Keratinocyte (primary cell): ENCODE measurements around the gene LRRC4. TPM values are rescaled to one million over a fixed set of nuclear protein-coding genes. Genes with fewer than 3 reads are reported as not detected.

Experiments used
- DNase-seq: peaks from one replicate; pipeline ENCODE4 v3.0.0-alpha.2; 2011; ENCODE audit warnings: low read depth, missing footprints, low spot score
- FAIRE-seq: peaks from 2 replicates; lab custom pipeline; 2011; peaks lifted over from hg19 to GRCh38; lab: Jason Lieb, UNC
- H2AFZ ChIP-seq: 2 replicates; pipeline ENCODE4 v1.6.0; 2012; ENCODE audit warnings: low read length, control low read depth, inconsistent platforms; ENCODE audit not compliant: control insufficient read depth
- H3K27ac ChIP-seq: 2 replicates; pipeline ENCODE4 v1.5.1; 2011; ENCODE audit warnings: low read length; ENCODE audit not compliant: control insufficient read depth, insufficient read depth
- H3K27me3 ChIP-seq: 3 replicates; pipeline ENCODE4 v1.6.0; 2011; ENCODE audit warnings: low read length; ENCODE audit not compliant: control insufficient read depth, insufficient read depth; ENCODE audit errors: extremely low read depth
- H3K36me3 ChIP-seq, 2 experiments: 2 replicates in 1 of 2; 3 replicates in 1 of 2; pipeline ENCODE4 v1.5.1; 2011; ENCODE audit warnings: low read length in 2 of 2, mild to moderate bottlenecking in 1 of 2; ENCODE audit not compliant: control insufficient read depth in 2 of 2, insufficient read depth in 2 of 2; ENCODE audit errors: extremely low read depth in 1 of 2
- H3K4me1 ChIP-seq: 3 replicates; pipeline ENCODE4 v1.5.1; 2011; ENCODE audit warnings: low read length; ENCODE audit not compliant: control insufficient read depth, insufficient read depth; ENCODE audit errors: extremely low read depth
- H3K4me2 ChIP-seq: 3 replicates; pipeline ENCODE4 v1.6.0; 2011; ENCODE audit warnings: low read depth, low read length; ENCODE audit not compliant: control insufficient read depth, insufficient read depth; ENCODE audit errors: extremely low read depth
- H3K4me3 ChIP-seq, 3 experiments: fragments of 200-600 bp in 1 of 3; sonication (generic) in 1 of 3; 2 replicates in 2 of 3; 3 replicates in 1 of 3; pipeline ENCODE4 v1.5.1; 2011 to 2016; ENCODE audit warnings: low read length in 3 of 3, mild to moderate bottlenecking in 3 of 3, control low read depth in 2 of 3, inconsistent platforms in 1 of 3, low read depth in 1 of 3, mixed read lengths in 1 of 3, mixed run types in 1 of 3, moderate library complexity in 1 of 3; ENCODE audit not compliant: control insufficient read depth in 2 of 3, insufficient read depth in 2 of 3; ENCODE audit errors: extremely low read depth in 1 of 3
- H3K79me2 ChIP-seq: 2 replicates; pipeline ENCODE4 v1.6.0; 2012; ENCODE audit warnings: low read length; ENCODE audit not compliant: control insufficient read depth, insufficient read depth
- H3K9ac ChIP-seq: 3 replicates; pipeline ENCODE4 v1.6.0; 2011; ENCODE audit warnings: low read length; ENCODE audit not compliant: control insufficient read depth, insufficient read depth; ENCODE audit errors: extremely low read depth
- H3K9me1 ChIP-seq: 3 replicates; pipeline ENCODE4 v1.6.0; 2011; ENCODE audit warnings: low read length; ENCODE audit not compliant: control insufficient read depth, insufficient read depth; ENCODE audit errors: extremely low read depth
- H3K9me3 ChIP-seq: 2 replicates; pipeline ENCODE4 v1.5.1; 2012; ENCODE audit warnings: low read depth, low read length; ENCODE audit not compliant: control insufficient read depth
- H4K20me1 ChIP-seq: 3 replicates; pipeline ENCODE4 v1.6.0; 2011; ENCODE audit warnings: low read length; ENCODE audit not compliant: control insufficient read depth, insufficient read depth; ENCODE audit errors: extremely low read depth
- CTCF ChIP-seq, 3 experiments: IDR thresholded peaks in 1 of 3; conservative IDR thresholded peaks in 1 of 3; optimal IDR thresholded peaks in 1 of 3; 2 replicates in 2 of 3; 3 replicates in 1 of 3; pipeline versions ENCODE3 to v1.5.1; 2011; ENCODE audit warnings: low read length in 3 of 3, mild to moderate bottlenecking in 3 of 3, moderate library complexity in 2 of 3, control low read depth in 1 of 3, inconsistent platforms in 1 of 3; ENCODE audit not compliant: insufficient read depth in 2 of 3; ENCODE audit errors: extremely low read depth in 1 of 3
- EZH2 ChIP-seq: IDR thresholded peaks from one replicate; pipeline ENCODE4 v1.6.1; 2012; ENCODE audit warnings: inconsistent platforms, mild to moderate bottlenecking, low read length, moderate library complexity
- dilution Hi-C: fragments of 300-500 bp; cut with MboI; formaldehyde crosslinking; loops from one replicate; pipeline ENCODE4 v1.7.0; 2020; ENCODE audit warnings: low sequenced_read_pairs; ENCODE audit not compliant: extremely low pct_ligation_motif_present
- polyA plus RNA-seq, 5 experiments: library from polyadenylated mRNA; depleted of rRNA in 3 of 5; stranded (reverse) in 3 of 5; stranded (forward) in 1 of 5; unstranded in 1 of 5; fragments of >200 nt; gene quantifications; 1 replicate in 1 of 5; 2 replicates in 3 of 5; 3 replicates in 1 of 5; pipeline versions ENCODE4 v1.2.1 to v1.2.3, GENCODE V29; 2011 to 2012; ENCODE audit warnings: missing spikeins in 2 of 5, low read depth in 1 of 5, low replicate concordance in 1 of 5

Gene LRRC4
- polyA plus RNA-seq, 1 donor (not counting 4 experiments of a cell fraction or from before 2014, with no cell fraction given), result 0.07 TPM

- no peaks in the 10 kb centered on the region for H4K20me1 ChIP-seq
- H2AFZ ChIP-seq, result no peak overlapping the region
- H3K9me1 ChIP-seq, result peaks cover 3% of the 10 kb centered on the region
- H3K4me3 ChIP-seq, result no peak overlapping the region
- DNase-seq, result no peak
- peaks cover 1 to 11% of the 10 kb centered on the region in 2 experiments for H3K36me3 ChIP-seq
- dilution Hi-C loops, result no loop called here
- H3K79me2 ChIP-seq, result peaks cover 2% of the 10 kb centered on the region
- no peaks in the 10 kb centered on the region for H3K27me3 ChIP-seq
- no peaks in the 10 kb centered on the region for H3K4me1 ChIP-seq
- peaks cover 2% of the 10 kb centered on the region for H3K9me3 ChIP-seq
- no peak for FAIRE-seq
- no peak overlapping the region for H3K9ac ChIP-seq
- H3K4me2 ChIP-seq, result no peak overlapping the region
- H3K27ac ChIP-seq, result no peak overlapping the region
- TF ChIP-seq EZH2, result no peak
Observed at GRCh38 chr7:127980901-127981300, 50.3 kb downstream of the LRRC4 start.

GRCh38 chr7:127979728-127980126, 51.5 kb downstream of the LRRC4 start:
- no peak for FAIRE-seq
- Histone ChIP-seq H3K9ac (no peak overlapping the region), H3K27me3 (no peaks in the 10 kb centered on the region), H3K4me2 (no peak overlapping the region), H4K20me1 (no peaks in the 10 kb centered on the region), H3K4me1 (peaks cover 4% of the 10 kb centered on the region), H3K9me3 (peaks cover 2% of the 10 kb centered on the region), H3K79me2 (no peaks in the 10 kb centered on the region), H3K36me3 (peaks cover 1 to 11% of the 10 kb centered on the region in 2 experiments), H3K9me1 (peaks cover 3% of the 10 kb centered on the region), H3K4me3 (no peak overlapping the region), H2AFZ (no peak overlapping the region), H3K27ac (no peak overlapping the region)
- dilution Hi-C loops, result no loop called here
- DNase-seq, result no peak
- TF ChIP-seq CTCF (optimal IDR thresholded peaks at IDR 0.05 in 1 of 3, IDR thresholded peaks at IDR 0.05 in 1 of 3, conservative IDR thresholded peaks at IDR 0.05 in 1 of 3; ENCODE audit: extremely low read depth in 1 of 3, insufficient read depth in 2 of 3, low read length in 3 of 3), result no peak
- TF ChIP-seq EZH2, result no peak

- no peak overlapping the region for H3K4me3 ChIP-seq
- H3K27me3 ChIP-seq, result no peaks in the 10 kb centered on the region
- H4K20me1 ChIP-seq, result no peaks in the 10 kb centered on the region
- no peak overlapping the region for H3K27ac ChIP-seq
- dilution Hi-C loops, result no loop called here
- H3K9me1 ChIP-seq, result peaks cover 6% of the 10 kb centered on the region
- FAIRE-seq, result no peak
- H3K9me3 ChIP-seq, result peaks cover 2% of the 10 kb centered on the region
- peaks cover 1 to 11% of the 10 kb centered on the region in 2 experiments for H3K36me3 ChIP-seq
- no peaks in the 10 kb centered on the region for H3K79me2 ChIP-seq
- H3K9ac ChIP-seq, result no peak overlapping the region
- DNase-seq, result no peak
- TF ChIP-seq EZH2 (no peak), CTCF (optimal IDR thresholded peaks at IDR 0.05 in 1 of 3, IDR thresholded peaks at IDR 0.05 in 1 of 3, conservative IDR thresholded peaks at IDR 0.05 in 1 of 3; ENCODE audit: extremely low read depth in 1 of 3, insufficient read depth in 2 of 3, low read length in 3 of 3) (no peak)
- no peak overlapping the region for H3K4me2 ChIP-seq
- H3K4me1 ChIP-seq, result peaks cover 4% of the 10 kb centered on the region
- no peak overlapping the region for H2AFZ ChIP-seq
Observed at GRCh38 chr7:127979113-127979727, 52.0 kb downstream of the LRRC4 start.
